Measurements from ENCODE around the gene CEP164.

GRCh38 chr11:117366248-117366647 is 38.6 kb downstream of the CEP164 start:
- TF ChIP-seq CTCF (IDR thresholded peaks at IDR 0.05 in 2 of 3, conservative IDR thresholded peaks at IDR 0.05 in 1 of 3; ENCODE audit: control insufficient read depth in 2 of 3, extremely low read depth in 1 of 3, insufficient read depth in 1 of 3, low read depth in 3 of 3, low read length in 3 of 3) (no peak), POLR2A (IDR thresholded peaks at IDR 0.05; ENCODE audit: low read depth, low read length) (no peak), HDAC6 (IDR thresholded peaks at IDR 0.05; ENCODE audit: unreplicated experiment) (no peak), NRF1 (conservative IDR thresholded peaks at IDR 0.05; ENCODE audit: low read depth, low read length) (no peak), ATF3 (IDR thresholded peaks at IDR 0.05; ENCODE audit: borderline replicate concordance, extremely low read depth, low read depth, low read length) (no peak), PML (IDR thresholded peaks at IDR 0.05; ENCODE audit: low read length) (no peak), JUND (IDR thresholded peaks at IDR 0.05; ENCODE audit: low read depth, low read length) (no peak), MTA3 (IDR thresholded peaks at IDR 0.05; ENCODE audit: borderline replicate concordance, low read length) (no peak), CHD2 (IDR thresholded peaks at IDR 0.05; ENCODE audit: borderline replicate concordance, low read depth, low read length) (no peak), ATF2 (IDR thresholded peaks at IDR 0.05; ENCODE audit: low read length) (no peak), POLR2AphosphoS5 (IDR thresholded peaks at IDR 0.05; ENCODE audit: low read length) (no peak)

Measured in GM12878 (cell line).